Forelimb muscle (tissue), 1 donor: ENCODE data around the gene BICDL1. TPM values are rescaled to one million over a fixed set of nuclear protein-coding genes. Genes with fewer than 3 reads are reported as not detected.

Source experiments
- DNase-seq: peaks from one replicate; pipeline ENCODE4 v3.0.0-alpha.2; 2013; ENCODE audit warnings: low read depth
- polyA plus RNA-seq: library from polyadenylated mRNA; unstranded; fragments of 120-200 nt; gene quantifications from one replicate; pipeline ENCODE4 v1.2.1, GENCODE V29; 2013; ENCODE audit not compliant: insufficient read length

BICDL1 gene
- polyA plus RNA-seq, 1 donor = 4.9 TPM

DNA sequence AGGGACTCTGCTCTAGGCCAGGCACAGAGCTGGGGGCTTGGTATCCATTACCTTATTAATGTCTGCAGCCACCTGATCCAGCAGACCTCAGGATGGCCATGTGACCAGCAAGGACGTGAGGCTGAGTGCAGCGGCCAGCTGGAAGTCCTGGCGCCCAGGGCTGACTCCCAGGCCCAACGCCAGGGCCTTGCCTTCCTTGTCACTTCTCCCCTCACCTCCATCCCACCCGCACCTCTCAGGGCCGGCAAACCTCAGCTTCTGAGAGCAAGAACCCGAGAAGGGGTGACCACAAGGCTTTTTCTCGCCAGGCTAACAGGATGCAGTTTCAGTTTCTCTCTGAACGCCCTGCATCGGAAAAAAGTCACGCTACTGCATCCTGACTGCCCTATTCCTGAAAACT, 112.1 kb downstream of the BICDL1 start:
- no peak for DNase-seq

DNA sequence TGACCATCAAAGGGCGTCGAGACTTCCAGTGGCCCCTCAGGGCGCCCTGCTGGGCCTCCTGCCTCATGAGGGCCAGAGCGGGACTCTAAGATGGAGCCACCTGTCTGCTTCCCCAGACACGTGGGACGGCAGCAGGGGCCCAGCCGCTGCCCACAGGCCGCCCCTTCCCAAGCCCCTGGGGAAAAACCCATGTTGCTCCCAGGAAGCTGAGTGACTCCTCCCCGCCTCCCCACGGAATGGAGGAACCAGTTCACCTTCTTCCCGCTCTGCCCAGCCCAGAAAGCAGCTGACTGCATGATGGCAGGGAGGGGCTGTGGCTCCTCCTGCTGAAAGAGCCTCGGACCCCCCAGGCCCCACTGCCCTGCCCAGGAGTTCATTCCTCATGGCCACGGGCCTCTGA, 112.6 kb downstream of the BICDL1 start:
- no peak for DNase-seq

DNA sequence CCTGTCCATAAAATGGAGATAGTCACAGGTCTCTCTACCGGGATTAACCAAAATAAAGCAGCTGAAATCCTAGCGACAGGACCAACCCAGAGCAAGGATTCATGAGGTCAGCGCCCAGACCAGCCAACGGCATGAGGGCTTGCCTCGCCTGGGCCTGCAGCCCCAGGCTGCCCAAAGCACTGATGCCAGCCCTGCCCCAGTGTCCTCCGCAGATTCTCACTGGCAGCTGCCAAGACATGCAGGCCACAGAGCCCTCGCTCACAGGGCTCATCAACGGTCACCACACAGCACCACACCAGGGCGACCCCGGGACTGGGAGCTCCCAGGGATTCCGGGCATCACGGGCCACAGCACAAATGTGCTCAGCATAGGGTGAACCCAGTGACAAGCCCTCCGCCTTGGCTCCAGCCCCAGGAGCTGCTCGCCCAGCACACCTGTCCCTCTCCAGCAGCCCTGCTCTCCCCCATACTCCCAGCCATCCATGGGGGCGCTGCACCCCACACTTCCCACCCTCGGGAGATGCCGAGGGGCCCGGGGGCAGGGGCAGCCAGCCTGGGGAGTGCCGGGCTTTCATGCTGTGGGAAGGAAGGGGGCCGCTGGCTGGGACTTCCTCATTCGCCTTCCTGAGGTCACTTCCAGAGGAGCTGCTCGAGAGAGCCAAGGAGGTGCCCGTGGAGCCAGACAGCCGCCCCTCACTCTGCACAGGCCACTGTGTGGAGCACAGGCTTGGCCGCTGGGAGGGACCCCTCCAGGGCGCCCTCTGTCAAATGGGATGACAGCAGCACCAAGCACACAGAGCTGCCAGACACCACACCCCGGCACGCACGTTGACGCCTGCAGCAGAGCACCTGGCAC, 113.4 kb downstream of the BICDL1 start:
- DNase-seq = no peak

DNA sequence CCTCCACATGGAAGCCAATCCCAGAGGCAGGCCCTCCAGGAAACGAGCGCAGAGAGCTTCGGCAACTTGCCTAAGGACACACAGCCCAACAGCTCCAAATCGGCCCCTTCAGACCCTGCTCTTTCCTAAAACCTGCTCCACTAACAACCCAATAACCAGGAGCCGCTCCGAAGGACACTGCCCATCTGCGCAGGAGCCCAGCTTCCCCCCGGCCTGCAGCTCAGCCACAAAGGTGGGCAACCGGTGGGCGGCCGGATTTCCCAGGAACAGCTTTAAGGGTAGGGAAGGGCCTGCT, 114.0 kb downstream of the BICDL1 start:
- no peak for DNase-seq

DNA sequence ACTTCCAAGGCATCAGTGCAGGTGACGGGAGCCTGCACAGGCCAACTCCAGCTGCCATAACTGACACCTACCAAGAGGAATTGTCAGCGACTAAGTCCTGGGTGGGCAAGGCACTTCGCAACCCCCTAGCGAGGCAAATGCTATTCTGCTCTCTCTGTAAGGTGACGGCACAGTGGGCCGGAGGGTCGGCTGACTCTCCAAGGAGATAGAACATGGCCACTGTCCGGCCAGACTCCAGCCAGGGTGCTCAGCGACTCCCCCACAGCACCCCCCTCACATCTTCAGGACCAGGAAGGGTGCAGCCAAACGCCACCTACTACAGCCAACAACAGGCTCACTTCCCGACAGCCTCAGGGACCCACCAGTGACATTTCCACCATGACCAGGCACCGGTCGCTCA, 114.3 kb downstream of the BICDL1 start:
- no peak for DNase-seq

DNA sequence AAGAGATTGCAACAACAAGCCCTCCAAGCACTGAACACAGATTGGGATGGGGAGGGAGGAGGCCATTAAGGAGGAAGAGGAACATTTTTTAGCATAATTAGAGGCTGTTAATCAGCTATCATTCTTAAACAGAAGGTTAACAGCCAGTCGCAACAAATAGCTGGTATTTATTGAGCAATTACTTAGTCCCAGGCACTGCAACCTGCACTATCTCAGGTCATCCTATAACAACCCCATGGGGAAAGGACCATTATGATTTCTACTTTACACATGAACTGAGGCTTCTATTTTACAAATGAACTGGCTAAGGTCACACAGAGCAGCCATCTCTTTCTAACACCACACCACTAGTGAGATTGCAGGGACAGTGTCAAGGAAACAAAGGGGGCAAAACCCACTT, 117.1 kb downstream of the BICDL1 start:
- no peak for DNase-seq

DNA sequence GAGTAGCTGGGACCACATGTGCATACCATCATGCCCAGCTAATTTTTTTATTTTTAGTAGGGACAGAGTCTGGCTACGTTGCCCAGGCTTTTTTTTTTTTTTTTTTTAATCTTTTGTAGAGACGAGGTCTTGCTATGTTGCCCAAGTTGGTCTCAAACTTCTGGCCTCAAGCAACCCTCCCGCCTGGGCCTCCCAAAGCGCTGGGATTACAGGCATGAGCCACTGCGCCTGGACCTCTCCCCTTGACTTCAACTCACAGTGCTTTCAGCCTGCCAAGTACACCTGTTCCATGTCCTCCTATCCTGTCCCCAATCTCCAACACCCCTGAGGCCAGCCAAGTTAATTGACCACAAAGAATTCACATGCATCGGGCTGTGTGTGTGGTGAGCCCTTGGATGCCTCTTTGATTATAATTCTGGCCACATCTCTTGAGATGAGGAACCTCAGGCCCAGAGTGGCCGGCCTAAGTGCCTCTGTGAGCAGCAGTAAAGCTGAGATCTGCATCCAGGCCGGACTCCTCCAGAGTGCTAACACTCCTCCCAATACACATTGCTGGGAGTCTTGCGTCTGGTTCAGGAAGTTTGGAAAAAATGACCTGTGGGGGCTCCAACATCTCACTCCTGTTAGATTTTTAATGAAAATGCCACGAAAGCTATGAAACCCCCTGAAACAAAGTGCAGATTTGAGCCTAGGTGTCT, 120.7 kb downstream of the BICDL1 start:
- DNase-seq = no peak

DNA sequence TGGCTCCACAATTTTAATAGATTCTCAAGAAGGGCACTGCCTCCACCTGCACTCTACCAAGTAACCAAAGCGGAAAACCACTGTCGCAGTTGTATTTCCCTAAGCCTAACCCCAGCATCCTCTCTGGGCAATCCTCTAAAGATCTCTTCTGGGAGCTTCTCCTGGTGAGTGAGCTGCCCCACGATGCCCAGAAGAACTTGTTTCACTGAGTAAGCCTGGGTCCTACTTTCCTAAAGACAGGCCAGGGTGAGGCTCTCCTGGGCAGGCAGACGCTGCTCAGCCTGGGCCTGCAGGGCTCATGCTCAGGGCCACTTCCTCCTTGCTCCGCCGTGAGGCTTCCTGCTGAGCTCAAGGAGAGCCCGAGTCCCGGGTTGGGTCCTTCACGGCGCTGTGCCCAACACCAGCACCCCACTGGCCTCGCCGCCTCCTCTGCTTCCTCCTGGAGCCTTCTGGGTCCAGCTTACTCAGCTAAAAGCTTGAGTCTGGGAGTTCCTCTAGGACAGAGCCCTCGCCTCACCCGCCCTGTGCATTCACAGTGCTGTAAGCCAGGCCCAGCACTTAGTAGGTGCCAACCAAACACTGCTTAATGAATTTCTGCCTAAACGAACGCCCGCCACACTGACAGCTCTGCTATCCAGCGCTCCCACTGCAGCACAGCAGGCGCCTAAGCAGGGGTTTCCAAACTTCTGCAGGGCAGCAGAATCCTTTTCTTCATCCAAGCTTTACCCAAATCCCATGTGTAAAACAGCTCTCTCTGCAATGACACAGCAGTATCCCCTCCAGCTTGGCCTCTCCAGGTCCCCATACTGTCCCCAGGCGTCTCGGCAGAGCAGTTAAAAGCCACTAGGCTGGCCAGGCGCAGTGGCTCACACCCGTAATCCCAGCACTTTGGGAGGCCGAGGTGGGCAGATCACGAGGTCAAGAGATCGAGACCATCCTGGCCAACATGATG, 121.8 kb downstream of the BICDL1 start:
- no peak for DNase-seq

DNA sequence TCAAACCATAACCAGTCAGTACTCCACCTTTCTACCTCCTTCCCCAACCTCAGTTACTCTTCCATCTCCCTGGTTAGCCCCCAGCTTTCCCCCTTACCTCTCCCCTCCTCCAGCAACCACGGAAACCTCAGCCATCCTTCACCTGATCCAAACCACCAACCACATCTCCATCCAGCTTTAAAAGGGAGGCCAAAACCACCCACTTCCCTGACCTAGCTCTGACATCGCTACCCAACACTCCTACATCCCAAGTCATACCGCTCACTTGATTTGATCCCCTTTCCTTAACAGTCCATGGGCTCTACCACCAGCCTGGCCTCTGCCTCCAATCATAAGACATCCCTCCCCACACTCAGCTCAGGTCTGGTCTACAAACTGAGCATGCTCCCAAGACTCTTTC, 126.0 kb downstream of the BICDL1 start:
- DNase-seq = no peak

DNA sequence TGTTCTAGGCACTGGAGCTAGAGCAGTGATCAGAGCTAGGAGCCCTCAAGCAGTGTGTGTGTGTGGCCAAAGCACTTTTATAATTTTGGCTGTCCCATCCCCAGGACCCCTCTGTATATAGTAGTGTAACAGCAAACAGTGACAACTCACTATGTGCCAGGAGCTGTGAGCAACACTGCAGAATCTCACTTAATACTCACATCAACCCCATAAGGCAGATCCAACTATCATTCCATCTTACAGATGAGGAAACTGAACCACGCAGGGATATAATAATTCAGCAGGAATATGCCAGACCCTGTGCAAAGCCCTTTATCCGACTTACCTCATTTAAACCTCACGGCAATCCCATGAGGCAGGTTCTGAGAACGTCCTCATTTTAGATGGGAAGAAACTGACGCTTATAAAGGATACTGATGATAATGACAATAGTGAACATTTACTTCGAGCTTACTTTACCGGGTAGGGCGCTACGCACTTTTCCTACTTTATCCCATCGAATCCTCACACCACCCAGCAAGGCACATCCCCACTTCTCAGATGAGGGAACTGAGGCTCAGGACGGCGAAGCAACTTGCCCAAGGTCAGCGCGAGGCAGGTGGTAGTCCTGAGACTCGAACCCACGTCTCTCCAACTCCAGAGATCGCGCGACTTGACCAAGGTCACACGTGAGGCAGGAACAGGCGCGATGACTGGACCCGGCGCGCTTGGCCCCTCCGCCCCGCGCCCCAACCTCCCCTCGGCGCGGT, 126.8 kb downstream of the BICDL1 start:
- no peak for DNase-seq

DNA sequence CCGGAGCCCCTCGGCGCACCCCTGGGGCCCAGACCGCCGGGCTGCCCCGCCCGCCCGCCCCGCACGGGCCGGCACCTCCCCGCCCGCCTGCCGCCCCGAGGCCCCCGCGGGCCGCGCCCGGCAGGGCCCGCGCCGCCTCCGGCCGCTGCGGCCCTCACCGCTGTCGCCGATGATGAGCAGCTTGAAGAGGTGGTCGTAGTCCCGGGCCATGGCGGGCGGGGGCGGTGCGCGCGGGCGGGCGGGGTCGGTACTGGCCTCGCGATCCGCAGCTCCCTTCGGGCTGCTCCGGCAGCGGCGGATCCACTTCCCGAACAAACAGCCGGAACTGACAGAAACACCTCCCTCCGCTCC, 127.4 kb downstream of the BICDL1 start, which contains the start of gene RAB35:
Gene RAB35 (minus strand): TSS at position 313 of the 351 bp plus-strand sequence. CDS start 103 bp downstream, at position 210.
- no peak for DNase-seq

DNA sequence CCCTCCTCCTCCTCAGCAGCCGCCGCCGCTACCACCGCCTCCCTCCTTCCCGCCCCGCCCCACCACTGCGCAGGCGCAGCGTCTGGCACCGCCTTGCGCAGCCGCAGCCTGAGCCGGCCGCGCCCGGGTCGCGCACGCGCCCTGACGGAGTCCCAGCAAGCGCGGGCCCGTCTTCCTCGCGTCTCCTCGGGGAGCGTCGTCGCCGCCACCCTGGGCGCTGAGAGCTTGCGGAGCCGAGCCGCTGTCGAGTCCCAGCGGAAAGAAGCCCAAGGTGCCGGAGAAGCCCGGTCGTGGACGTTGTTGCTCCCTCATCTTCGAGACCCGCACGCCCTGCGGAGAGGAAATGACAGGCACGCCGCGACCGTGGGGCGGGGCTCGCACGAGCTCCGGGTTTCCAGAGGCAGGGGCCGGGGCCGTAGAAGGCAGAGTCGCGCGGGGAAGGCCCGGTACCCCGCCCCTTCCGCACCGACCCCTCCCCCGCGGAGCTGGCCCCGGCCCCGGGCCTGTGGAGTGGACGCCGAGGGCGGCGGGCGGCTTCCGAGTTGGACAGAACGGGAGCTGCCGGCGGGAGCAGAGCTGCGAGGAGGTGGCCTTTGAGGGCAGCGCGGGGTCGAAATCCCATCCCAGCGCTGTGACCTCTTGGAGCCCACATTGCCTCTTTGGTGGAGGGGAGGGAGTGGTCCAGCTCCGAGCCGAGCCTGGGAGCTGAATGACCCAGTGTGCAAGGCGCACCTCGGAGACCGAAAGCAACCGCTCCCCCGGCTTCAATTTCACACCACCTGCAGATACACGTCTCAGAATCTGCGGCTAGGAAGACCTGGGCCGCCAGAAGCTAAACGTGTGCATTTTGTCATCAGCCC, 128.0 kb downstream of the BICDL1 start:
- DNase-seq = peak; percentile 74

DNA sequence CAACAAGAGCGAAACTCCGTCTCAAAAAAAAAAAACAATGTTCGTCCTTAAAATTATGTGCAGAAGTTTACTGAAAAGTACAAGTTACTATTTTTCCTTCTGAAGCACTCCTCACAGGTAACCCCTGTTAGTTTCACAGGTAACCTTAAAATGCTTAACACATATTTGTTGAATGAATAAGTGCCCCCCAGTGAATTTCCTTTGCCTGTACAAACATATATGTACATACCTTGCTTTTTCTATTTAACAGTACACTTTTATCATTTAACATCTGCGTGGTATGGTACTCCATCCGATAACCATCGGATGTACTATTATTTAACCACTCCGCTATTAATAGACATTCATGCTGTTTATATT, 128.9 kb downstream of the BICDL1 start:
- DNase-seq = no peak

DNA sequence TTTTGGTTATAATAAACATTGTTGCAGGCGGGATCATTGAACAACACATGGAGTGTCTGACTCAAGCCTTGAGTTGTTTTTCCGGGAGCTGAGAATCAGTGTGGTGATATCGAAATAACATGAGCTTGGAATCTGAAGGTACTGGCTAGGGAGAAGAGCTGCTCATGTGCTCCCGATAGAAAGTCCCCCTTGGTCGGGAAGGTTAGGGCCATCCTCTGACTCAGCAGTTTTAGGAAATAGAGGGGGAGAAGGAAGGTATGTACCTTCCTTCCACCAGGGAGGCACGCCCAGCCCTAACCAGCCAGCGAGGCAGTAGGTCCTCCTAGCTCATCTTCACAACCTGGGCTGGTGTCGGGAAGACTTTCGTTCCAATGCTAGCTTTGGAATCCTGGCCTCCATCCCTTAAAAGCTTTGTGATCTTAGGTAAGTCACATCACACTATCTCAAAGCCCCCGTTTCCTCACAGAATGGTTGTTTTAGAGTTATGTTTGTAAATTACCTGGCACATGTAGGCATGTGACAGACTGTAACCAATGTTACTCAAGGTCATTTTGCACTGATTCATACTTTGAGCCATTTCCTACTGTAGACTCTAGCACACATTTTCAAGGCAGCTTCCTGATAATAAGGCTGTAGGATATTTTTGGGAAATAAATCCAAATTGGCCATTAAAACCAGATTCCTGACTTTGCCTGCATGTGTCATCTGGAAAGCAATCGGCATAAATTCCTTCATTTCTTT, 129.5 kb downstream of the BICDL1 start:
- DNase-seq = no peak

DNA sequence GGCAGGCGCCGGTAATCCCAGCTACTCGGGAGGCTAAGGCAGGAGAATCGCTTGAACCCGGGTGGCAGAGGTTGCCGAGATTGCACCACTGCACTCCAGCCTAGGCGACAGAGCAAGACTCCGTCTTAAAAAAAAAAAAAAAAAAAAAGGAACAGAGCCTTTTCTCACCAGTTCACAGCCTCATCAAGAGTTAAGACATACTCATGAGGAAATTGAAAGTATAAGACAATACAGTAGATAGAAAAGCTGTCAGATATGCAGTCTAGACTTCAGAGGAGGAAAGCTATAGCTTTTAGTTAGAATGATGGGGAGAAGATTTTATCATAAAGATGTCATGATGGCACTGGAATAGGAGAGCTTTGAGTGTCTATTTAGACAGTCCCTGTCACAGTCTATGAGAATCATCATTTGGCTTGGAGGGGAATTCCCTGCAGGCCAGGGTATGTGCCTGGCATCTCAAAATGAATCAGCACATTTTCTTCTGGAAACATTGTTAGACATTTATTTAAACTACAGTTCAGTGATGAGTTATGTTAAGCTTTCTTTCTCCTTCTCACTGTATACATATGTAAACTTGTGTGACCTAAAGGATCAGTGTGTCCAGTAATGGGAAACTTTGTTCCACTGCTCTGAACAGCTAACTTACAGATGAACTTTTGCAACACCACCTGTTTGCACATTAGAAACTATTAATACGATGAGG, 130.4 kb downstream of the BICDL1 start:
- DNase-seq = no peak

DNA sequence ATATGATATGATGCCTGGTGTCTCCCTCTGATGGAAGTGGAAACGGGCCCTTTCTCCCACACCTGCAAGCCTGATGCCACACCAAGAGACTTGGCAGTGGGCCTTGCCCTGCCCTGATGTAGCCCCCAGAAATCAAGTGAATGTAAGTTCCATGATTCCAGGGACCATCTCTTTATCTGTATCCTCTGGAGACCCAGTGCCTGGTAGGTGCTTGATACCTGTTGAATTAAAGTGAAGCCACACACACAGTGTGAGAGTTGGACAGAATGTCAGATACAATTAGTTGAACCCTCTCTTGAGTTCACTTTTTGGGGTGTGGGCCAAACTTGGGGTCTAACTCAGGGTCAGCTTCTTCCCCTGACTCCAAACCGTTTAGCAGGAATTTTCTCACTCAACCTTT, 132.3 kb downstream of the BICDL1 start:
- no peak for DNase-seq

DNA sequence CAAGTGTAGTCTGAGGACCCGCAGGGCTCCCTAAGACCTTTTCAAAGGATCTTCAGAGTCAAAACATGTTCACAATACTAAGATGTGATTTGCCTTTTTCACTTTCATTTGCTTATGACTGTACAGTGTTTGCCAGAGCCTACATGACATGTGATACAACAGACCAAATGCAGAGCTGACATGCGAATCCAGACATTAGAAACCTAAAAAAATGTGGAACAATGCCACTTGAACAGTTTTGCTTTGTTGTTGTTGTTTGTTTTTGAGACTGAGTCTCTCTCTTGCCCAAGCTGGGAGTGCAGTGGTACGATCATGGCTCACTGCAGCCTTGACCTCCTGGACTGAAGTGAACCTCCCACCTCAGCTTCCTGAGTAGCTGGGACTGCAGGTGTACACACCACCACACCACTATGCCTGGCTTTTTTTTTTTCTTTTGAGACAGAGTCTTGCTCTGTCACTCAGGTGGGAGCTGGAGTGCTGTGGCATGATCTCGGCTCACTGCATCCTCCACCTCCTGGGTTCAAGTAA, 132.8 kb downstream of the BICDL1 start:
- DNase-seq = no peak

DNA sequence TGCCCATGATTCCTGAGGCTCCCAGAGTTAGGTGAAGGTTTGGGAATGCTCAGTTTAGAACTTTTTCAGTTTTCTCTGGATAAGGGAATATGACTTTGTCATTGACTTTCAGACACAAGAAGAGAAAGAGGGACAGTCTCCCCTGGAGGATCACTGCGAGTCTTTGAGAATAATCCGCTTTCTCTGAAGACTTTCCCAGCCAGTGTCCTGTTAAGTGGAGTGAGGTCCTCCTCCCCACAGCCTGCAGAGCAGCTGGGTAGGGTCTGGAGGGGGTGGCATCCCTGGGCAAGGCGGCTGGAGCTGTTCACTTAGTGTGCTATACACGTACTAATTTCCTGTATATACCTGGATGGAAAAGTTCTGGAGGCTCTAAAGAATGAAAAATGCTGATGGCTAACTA, 136.0 kb downstream of the BICDL1 start:
- DNase-seq = no peak
